ENCODE data around the gene OTOF.

GRCh38 chr2:26521054-26521912, 43.4 kb upstream of the OTOF start:
- TF ChIP-seq CTCF (IDR thresholded peaks at IDR 0.05 in 2 of 3, conservative IDR thresholded peaks at IDR 0.05 in 1 of 3; ENCODE audit: borderline replicate concordance in 1 of 3, insufficient read depth in 1 of 3, low read depth in 2 of 3, low read length in 2 of 3), result peak; percentile 69 to 75 (median 75)
- TF ChIP-seq POLR2A (IDR thresholded peaks at IDR 0.05; ENCODE audit: borderline replicate concordance, extremely low read depth, insufficient read depth, insufficient read length), result no peak
- peak; percentile 77 for TF ChIP-seq RAD21 (IDR thresholded peaks at IDR 0.05; ENCODE audit: low read depth)
- no peak for TF ChIP-seq SIN3A (IDR thresholded peaks at IDR 0.05; ENCODE audit: low read depth)
- TF ChIP-seq ELF1 (IDR thresholded peaks at IDR 0.05; ENCODE audit: borderline replicate concordance, low read depth), result no peak
- TF ChIP-seq POLR2AphosphoS5 (IDR thresholded peaks at IDR 0.05; ENCODE audit: low read depth, low read length), result no peak
- TF ChIP-seq EZH2 (IDR thresholded peaks at IDR 0.05), result no peak
- TF ChIP-seq SP1 (IDR thresholded peaks at IDR 0.05; ENCODE audit: low read depth), result no peak

Data from HCT116 (cell line).